B cell (primary cell): ENCODE measurements around the gene CACNA2D4. TPM values are rescaled to one million over a fixed set of nuclear protein-coding genes. Genes with fewer than 3 reads are reported as not detected.

ENCODE experiments used
- ATAC-seq: fragments of 200-7000 bp; cut with Tn5 transposase; one replicate; pipeline ENCODE4 v1.10.0; 2021; ENCODE audit warnings: low read depth, mild to moderate bottlenecking, moderate number of reproducible peaks, moderate library complexity
- CTCF ChIA-PET: fragments of 350-600 bp; sonication (Branson Sonifier 250); formaldehyde crosslinking; loops from one replicate; lab custom pipeline; 2021; ENCODE audit warnings: antibody characterized with exemption, inconsistent platforms; lab: Charles Lee
- POLR2A ChIA-PET: fragments of 350-600 bp; sonication (Branson Sonifier 250); formaldehyde crosslinking; loops from one replicate; lab custom pipeline; 2021; ENCODE audit warnings: antibody characterized with exemption; lab: Charles Lee
- DNase-seq: peaks from one replicate; pipeline ENCODE4 v3.0.0; 2013
- H2AFZ ChIP-seq: 2 replicates; pipeline ENCODE4 v1.6.1; 2012; ENCODE audit warnings: mild to moderate bottlenecking, low read depth, low read length; ENCODE audit not compliant: insufficient read depth, poor library complexity, severe bottlenecking
- H3K27ac ChIP-seq, 2 donors: 1 replicate in 1 of 2; 2 replicates in 1 of 2; pipeline ENCODE4 v1.5.1; 2012 to 2013; ENCODE audit warnings: low read length in 2 of 2, mild to moderate bottlenecking in 2 of 2, moderate library complexity in 1 of 2
- H3K27me3 ChIP-seq, 4 experiments: fragments of 200-600 bp in 1 of 4; sonication (generic) in 1 of 4; replicated peaks in 1 of 4; 1 replicate in 2 of 4; 2 replicates in 2 of 4; pipeline versions ENCODE4 v1.6.1 to v1.7.0; 2013 to 2016; ENCODE audit warnings: low read length in 3 of 4, mild to moderate bottlenecking in 2 of 4, mixed read lengths in 1 of 4, moderate library complexity in 1 of 4; ENCODE audit not compliant: insufficient read depth in 4 of 4, control insufficient read depth in 3 of 4; ENCODE audit errors: control extremely low read depth in 1 of 4
- H3K36me3 ChIP-seq, 2 experiments: replicated peaks in 1 of 2; 1 replicate in 1 of 2; 2 replicates in 1 of 2; pipeline versions ENCODE4 v1.6.1 to v1.7.1; 2013; ENCODE audit warnings: low read length in 1 of 2; ENCODE audit not compliant: insufficient read depth in 2 of 2, control insufficient read depth in 1 of 2; ENCODE audit errors: control extremely low read depth in 1 of 2, extremely low read depth in 1 of 2
- H3K4me1 ChIP-seq, 2 donors: fragments of 200-600 bp in 1 of 2; sonication (generic) in 1 of 2; 1 replicate in 1 of 2; 2 replicates in 1 of 2; pipeline versions ENCODE4 v1.5.1 to v1.6.1; 2013 to 2017; ENCODE audit warnings: low read length in 2 of 2; ENCODE audit not compliant: control insufficient read depth in 2 of 2, insufficient read depth in 2 of 2
- H3K4me2 ChIP-seq: replicated peaks from 2 replicates; pipeline ENCODE3; 2012; ENCODE audit warnings: mild to moderate bottlenecking, low read depth, low read length; ENCODE audit not compliant: poor library complexity, severe bottlenecking
- H3K4me3 ChIP-seq, 5 experiments: fragments of 200-600 bp in 1 of 5; sonication (generic) in 1 of 5; 1 replicate in 3 of 5; 2 replicates in 2 of 5; pipeline versions ENCODE4 v1.5.1 to v1.7.0; 2011 to 2016; ENCODE audit warnings: low read length in 4 of 5, mild to moderate bottlenecking in 4 of 5, low read depth in 2 of 5, control low read depth in 1 of 5, moderate library complexity in 1 of 5; ENCODE audit not compliant: insufficient read depth in 1 of 5; ENCODE audit errors: control extremely low read depth in 1 of 5, extremely low read depth in 1 of 5
- H3K79me2 ChIP-seq: fragments of 200-600 bp; sonication (generic); one replicate; pipeline ENCODE4 v1.6.0; 2016; ENCODE audit warnings: low read length; ENCODE audit not compliant: control insufficient read depth, insufficient read depth
- H3K9ac ChIP-seq: fragments of 200-600 bp; sonication (generic); 2 replicates; pipeline ENCODE4 v1.6.1; 2017; ENCODE audit warnings: mild to moderate bottlenecking, low read length, moderate library complexity
- H3K9me3 ChIP-seq, 3 donors: one replicate each; pipeline versions ENCODE4 v1.6.1 to v1.7.1; 2013; ENCODE audit warnings: low read length in 2 of 3; ENCODE audit not compliant: control insufficient read depth in 2 of 3, insufficient read depth in 1 of 3; ENCODE audit errors: control extremely low read depth in 1 of 3
- H4K20me1 ChIP-seq: 2 replicates; pipeline ENCODE4 v1.6.0; 2012; ENCODE audit warnings: mild to moderate bottlenecking, low read length; ENCODE audit not compliant: insufficient read depth, control insufficient read depth, poor library complexity, severe bottlenecking
- H3K27ac Mint-ChIP-seq: one replicate; pipeline ENCODE4 v1.8.0; 2021; ENCODE audit warnings: mixed read lengths
- H3K27me3 Mint-ChIP-seq: one replicate; pipeline ENCODE4 v1.8.0; 2021; ENCODE audit warnings: mixed read lengths
- H3K4me1 Mint-ChIP-seq: one replicate; pipeline ENCODE4 v1.8.0; 2021; ENCODE audit warnings: mixed read lengths
- H3K4me3 Mint-ChIP-seq: one replicate; pipeline ENCODE4 v1.8.0; 2021; ENCODE audit warnings: mixed read lengths
- H3K9me3 Mint-ChIP-seq: one replicate; pipeline ENCODE4 v1.8.0; 2022; ENCODE audit warnings: mixed read lengths; ENCODE audit not compliant: insufficient read depth
- EZH2 ChIP-seq: IDR thresholded peaks from 2 replicates; pipeline ENCODE4 v1.6.1; 2012; ENCODE audit warnings: borderline replicate concordance, low read depth, mild to moderate bottlenecking, moderate library complexity, low read length; ENCODE audit not compliant: insufficient read depth, poor library complexity, severe bottlenecking
- WGBS: methylation state at CpG from one replicate; pipeline ENCODE4 v1.1.5; 2013; ENCODE audit warnings: missing lambda C conversion rate; ENCODE audit not compliant: insufficient coverage; 5-methylcytosine and 5-hydroxymethylcytosine counted together
- intact Hi-C: fragments of 100-400 bp; cut with micrococcal nuclease; formaldehyde crosslinking; loops from one replicate; pipeline ENCODE4 v1.10.0; 2022
- polyA plus RNA-seq: library from polyadenylated mRNA; depleted of rRNA; stranded (reverse); fragments of >200 nt; gene quantifications from 2 replicates; pipeline ENCODE4 v1.2.3, GENCODE V29; 2012
- total RNA-seq, 2 donors: library from RNA; stranded (reverse); fragments of 120-200 nt in 1 of 2; gene quantifications; 1 replicate in 1 of 2; 2 replicates in 1 of 2; pipeline versions ENCODE4 v1.2.3 to v1.2.4, GENCODE V29; 2013 to 2022
- TF ChIP-seq, protein P1 (sequence below): fragments of 200-600 bp; IDR thresholded peaks from one replicate; pipeline ENCODE4 v1.8.0; 2022; ENCODE audit warnings: antibody characterized with exemption, mild to moderate bottlenecking

The CACNA2D4 gene
- total and polyA plus RNA-seq, 2 donors (not counting 1 experiment from before 2014, with no cell fraction given), result 6.0 to 7.4 TPM

DNA sequence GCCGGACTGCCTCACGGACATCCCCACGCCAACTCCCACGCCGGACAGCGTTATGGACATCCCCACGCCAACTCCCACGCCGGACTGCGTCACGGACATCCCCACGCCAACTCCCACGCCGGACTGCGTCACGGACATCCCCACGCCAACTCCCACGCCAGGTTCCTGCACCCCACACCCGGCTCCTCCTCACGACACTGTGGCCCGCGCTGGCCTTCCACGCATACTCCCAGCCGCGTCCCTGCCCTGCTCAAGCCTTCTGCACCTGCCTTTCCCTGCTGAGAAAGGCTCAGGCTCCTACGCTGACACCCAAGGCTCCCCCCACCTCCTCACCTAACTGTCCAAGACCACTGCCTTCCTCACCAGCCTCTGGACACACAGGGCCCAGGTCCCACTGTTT lies 9.7 kb downstream of the CACNA2D4 start:
- WGBS, result 96% methylated on average over 24 of the region's 26 CpGs
- ChIA-PET CTCF (no interaction called here), POLR2A (no interaction called here)
- peaks cover 6% of the 10 kb centered on the region for H3K4me1 Mint-ChIP-seq
- intact Hi-C loops, result no loop called here
- Histone ChIP-seq H3K79me2 (no peaks in the 10 kb centered on the region), H3K36me3 (no peaks in the 10 kb centered on the region), H3K4me3 (no peak overlapping the region), H3K9ac (no peak overlapping the region), H3K27me3 (peaks cover 0 to 11% (median 7%) of the 10 kb centered on the region in 4 experiments), H2AFZ (no peak overlapping the region), H4K20me1 (no peaks in the 10 kb centered on the region), H3K9me3 (peaks cover 6 to 21% (median 12%) of the 10 kb centered on the region in 3 donors), H3K4me1 (peaks cover 10% of the 10 kb centered on the region in 2 donors), H3K27ac (no peak overlapping the region), H3K4me2 (no peak overlapping the region)
- TF ChIP-seq EZH2, result no peak
- TF ChIP-seq, protein P1, sequence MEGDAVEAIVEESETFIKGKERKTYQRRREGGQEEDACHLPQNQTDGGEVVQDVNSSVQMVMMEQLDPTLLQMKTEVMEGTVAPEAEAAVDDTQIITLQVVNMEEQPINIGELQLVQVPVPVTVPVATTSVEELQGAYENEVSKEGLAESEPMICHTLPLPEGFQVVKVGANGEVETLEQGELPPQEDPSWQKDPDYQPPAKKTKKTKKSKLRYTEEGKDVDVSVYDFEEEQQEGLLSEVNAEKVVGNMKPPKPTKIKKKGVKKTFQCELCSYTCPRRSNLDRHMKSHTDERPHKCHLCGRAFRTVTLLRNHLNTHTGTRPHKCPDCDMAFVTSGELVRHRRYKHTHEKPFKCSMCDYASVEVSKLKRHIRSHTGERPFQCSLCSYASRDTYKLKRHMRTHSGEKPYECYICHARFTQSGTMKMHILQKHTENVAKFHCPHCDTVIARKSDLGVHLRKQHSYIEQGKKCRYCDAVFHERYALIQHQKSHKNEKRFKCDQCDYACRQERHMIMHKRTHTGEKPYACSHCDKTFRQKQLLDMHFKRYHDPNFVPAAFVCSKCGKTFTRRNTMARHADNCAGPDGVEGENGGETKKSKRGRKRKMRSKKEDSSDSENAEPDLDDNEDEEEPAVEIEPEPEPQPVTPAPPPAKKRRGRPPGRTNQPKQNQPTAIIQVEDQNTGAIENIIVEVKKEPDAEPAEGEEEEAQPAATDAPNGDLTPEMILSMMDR, result no peak
- H3K9me3 Mint-ChIP-seq, result peaks cover 10% of the 10 kb centered on the region
- H3K4me3 Mint-ChIP-seq, result peak overlapping the region; percentile 50
- DNase-seq (no peak), ATAC-seq (no peak)
- peaks cover 13% of the 10 kb centered on the region for H3K27me3 Mint-ChIP-seq
- no peak overlapping the region for H3K27ac Mint-ChIP-seq

DNA sequence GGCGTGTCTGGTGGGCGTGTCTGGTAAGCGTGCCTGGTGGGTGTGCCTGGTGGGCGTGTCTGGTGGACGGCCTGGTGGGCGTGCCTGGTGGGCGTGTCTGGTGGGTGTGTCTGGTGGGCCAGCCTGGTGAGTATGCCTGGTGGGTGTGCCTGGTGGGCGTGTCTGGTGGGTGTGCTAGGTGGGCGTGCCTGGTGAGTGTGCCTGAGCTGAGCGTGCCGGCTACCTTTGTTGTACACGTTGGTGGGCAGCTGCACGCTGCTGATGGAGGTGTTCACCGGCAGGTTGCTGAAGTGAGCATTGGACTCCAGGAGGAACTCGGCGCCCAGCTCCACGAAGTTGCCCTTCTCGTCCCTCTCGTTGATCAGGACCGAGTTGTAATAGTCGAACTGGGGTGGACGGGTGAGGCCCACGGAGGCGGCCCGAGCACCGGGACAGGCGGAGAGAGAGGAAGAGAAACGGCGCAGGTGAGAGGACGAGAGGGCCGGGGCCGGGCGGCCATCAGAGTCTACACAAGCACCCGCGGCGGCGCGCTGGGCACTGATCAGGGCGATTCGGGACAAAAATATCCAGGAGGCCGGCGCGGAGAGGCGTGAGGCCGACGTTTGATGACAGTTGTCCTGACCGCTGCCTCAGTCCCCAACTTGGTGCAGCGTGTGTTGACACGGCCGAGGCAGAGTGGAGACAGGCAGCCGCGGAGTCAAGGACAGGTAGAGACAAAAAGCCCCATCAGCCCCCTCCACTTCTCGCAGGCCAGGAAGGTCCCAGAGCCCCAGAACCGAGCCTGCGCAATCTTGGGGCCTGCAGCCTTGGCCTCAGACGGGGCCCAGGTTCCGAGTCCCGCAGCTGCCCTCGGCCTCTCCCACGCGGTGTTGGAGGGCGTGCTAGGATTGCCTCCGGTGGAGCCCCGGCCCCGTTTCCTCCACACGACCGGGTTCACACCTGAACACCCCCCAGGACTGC lies 10.5 kb downstream of the CACNA2D4 start:
- peak overlapping the region in 3 of 5 experiments; percentile 9 to 38 (median 36) for H3K4me3 ChIP-seq
- H3K27ac ChIP-seq, result no peak overlapping the region
- Mint-ChIP-seq H3K27ac (no peak overlapping the region), H3K4me3 (peak overlapping the region; percentile 79), H3K9me3 (peaks cover 17% of the 10 kb centered on the region), H3K27me3 (peaks cover 13% of the 10 kb centered on the region), H3K4me1 (peaks cover 6% of the 10 kb centered on the region)
- H3K4me2 ChIP-seq, result peak overlapping the region; percentile 77
- DNase-seq (peak; percentile 58), ATAC-seq (peak; percentile 75)
- intact Hi-C loops, result no loop called here
- peak overlapping the region; percentile 59 for H2AFZ ChIP-seq
- H3K4me1 ChIP-seq, result peaks cover 10% of the 10 kb centered on the region in 2 donors
- H3K27me3 ChIP-seq, result peaks cover 0 to 11% (median 7%) of the 10 kb centered on the region in 4 experiments
- H3K9ac ChIP-seq, result peak overlapping the region; percentile 35
- 51% methylated on average over 65 of the region's 67 CpGs for WGBS
- ChIA-PET CTCF (no interaction called here), POLR2A (no interaction called here)
- TF ChIP-seq, protein P1, result no peak
- no peak for TF ChIP-seq EZH2
- no peaks in the 10 kb centered on the region for H3K79me2 ChIP-seq
- H3K36me3 ChIP-seq, result no peaks in the 10 kb centered on the region
- H3K9me3 ChIP-seq, result peaks cover 6 to 21% (median 13%) of the 10 kb centered on the region in 3 donors
- no peaks in the 10 kb centered on the region for H4K20me1 ChIP-seq
